Activated T-helper 1 cell treated with Interleukin-2 at 50 U/mL for 16 hours (primary cell): ENCODE data around the gene PRRG2.
A peak's percentile ranks its signal among the peaks of the same experiment; 100 is the strongest.

Source experiments
- DNase-seq: peaks from one replicate; pipeline ENCODE4 v3.0.0-alpha.2; 2020; ENCODE audit warnings: low read depth

The PRRG2 gene

DNA sequence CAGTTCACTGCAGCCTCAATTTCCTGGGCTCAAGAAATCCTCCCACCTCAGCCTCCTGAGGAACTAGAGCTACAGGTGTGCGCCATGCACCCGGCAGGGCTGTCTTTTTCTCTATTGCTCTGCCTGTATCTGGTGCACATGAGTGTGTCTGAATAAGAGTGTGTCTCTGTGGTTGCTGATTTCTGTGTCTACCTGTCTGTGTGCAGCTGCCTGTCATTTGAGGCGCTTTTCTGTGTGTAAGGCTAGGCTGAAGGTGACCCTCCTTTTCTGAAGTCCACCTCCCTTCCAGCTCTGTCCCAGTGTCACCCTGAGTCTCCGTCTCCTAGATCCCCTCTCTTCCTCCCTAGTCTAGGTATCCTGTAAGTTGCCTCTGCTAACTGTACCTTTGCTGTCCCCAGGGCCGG lies 8.4 kb downstream of the PRRG2 start:
- no peak for DNase-seq

DNA sequence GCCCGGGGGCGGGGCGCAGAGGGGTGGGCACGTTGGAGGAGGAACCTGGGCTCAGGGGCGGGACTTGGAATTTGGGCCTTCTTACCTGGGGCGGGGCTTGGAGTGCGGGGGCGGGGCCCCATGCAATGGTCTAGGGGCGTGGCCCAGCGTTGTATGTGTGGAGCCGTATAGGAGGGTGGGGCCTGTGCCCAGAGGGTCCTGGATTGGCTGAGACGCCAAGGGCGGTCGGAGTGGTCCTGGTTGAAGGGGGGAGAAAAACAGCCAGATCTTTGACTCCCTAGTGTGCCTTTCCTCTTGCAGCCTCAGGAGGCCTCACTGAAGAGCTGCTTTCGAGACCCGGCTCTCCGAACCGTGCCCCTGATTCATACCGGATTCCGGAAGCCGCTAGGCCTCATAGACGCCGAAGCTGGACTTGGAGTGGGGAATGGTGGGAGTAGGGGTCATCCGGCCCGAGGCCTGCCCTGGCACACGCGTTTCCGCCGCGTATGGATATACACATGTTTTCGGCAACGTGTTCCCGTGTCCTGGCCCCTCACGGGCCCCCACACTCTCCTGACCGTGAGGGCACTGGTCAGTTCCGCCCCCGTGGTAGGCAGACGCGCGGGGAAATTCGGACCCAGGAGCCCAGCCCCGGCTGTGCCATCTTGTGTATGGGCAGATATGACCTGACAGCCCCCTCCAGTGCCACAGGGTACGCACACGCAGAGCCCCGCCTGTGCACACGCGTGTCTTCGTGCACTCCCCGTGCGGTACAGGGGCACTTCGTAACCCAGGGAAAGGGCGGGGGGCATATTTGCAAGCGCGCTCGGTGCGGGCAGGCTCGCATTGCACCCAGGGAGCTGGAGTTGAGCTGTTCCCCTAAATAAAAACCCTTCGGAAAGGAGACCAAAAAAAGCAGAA lies 9.2 kb downstream of the PRRG2 start:
- peak; percentile 87 for DNase-seq

DNA sequence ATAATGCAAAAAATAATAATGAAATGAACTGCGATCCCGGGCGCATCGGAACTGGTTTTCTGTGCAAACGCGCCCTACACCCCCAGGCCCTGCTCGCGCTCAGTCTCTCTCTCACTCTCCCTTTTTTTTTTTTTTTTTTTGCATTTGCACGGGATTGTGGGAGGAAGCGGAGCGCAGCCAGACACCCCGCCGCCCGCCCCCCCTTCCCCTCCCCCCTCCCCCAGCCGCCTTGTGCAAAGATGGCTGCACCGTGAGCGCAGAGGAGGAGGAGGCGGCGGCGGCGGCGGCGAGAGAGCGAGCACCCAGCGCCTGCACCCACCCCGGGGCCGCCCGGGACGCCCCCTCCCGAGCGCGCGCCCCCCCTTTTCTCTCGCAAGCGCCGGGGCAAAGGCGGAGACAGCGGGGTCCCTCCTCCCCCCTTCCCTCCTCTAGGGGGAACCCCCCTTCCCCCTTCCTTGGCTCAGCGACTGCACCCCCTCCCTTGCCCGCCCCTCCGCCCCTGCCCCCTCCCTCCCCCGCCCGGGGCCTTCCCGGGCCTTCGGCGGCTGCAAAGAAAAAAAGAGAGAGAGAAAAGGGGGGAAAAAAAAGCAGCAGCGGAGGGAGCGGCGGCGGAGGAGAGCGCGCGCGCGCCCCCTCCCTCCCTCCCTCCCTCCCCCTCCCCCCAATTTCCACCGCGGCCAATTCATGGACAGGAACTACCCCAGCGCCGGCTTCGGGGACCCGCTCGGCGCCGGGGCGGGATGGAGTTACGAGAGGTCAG lies 10.0 kb downstream of the PRRG2 start, which contains the start of gene PRR12:
Gene PRR12 (plus strand): TSS at position 212 of the 760 bp plus-strand sequence. CDS start 473 bp downstream, at position 685.
- DNase-seq = peak; percentile 59

DNA sequence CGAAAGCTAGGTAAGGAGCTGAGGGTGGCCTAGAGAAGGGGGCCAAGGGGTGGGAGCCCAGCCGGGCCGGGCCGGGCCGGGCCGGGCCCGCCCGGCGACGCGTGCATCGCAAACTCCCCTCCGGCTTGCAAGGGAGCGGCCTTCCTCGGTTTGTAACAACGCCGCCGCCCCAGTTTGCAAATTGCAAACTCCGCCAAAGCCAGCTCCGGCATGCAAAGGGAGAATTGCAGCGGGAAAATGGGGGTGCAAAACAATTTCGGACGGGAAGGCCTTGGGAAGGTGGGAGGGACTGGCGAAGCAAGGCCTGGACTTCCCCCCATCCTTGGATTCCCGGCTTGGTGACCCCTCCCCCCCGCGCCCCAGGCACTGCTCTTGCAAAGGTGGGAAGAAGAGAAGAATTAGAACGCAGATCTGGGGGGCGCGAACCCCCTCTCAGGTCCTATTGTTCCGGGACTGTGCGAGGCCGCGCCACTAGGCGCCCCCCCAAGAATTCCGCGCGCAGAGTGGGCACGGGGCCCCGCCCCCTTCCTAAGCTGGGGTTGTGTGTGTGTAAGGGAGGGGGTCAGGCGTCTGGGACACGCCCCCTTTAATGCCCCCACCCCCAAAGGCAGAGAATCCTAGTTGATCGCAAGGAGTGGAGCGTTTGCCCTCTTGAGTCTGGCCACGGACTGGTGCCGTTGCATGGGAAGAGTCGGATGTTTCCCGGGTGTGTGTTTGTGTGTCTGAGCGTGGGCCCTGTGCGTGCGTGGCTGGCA lies 10.8 kb downstream of the PRRG2 start:
- DNase-seq = no peak

DNA sequence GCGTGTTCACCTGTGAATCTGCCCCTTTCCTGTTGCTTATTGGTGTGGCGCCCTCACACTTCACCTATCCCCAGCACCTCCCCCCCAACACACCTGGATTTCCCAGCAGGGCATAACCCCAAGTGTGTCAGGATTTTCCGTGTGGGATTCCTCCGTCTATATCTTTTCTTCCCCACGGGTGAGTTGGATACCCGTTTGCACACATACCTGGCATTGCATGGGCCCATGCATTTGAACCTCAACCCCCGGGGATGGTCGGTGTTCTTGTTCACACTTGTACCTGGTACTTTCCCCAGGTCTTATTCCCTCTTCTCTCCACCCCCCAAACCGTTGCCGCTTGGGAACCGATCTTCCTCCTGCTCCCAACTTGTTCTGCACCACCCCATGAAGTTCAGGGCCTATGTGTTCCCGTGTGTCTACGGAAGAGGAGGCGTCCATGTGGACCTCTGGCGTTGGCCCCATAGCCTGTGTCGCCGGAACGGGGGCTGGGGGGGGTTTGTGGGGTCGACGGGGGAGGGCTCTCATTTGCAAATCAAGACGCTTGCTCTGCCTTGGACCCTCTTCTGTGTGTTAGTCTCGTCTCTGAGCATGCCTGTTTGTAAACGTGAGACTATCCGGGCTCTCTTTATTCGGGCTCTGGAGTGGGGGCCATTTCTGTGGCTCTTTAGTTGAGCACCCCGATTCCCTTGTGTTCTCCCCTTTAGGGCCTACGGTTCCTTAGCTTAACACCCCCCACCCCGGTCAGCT lies 11.5 kb downstream of the PRRG2 start:
- no peak for DNase-seq

DNA sequence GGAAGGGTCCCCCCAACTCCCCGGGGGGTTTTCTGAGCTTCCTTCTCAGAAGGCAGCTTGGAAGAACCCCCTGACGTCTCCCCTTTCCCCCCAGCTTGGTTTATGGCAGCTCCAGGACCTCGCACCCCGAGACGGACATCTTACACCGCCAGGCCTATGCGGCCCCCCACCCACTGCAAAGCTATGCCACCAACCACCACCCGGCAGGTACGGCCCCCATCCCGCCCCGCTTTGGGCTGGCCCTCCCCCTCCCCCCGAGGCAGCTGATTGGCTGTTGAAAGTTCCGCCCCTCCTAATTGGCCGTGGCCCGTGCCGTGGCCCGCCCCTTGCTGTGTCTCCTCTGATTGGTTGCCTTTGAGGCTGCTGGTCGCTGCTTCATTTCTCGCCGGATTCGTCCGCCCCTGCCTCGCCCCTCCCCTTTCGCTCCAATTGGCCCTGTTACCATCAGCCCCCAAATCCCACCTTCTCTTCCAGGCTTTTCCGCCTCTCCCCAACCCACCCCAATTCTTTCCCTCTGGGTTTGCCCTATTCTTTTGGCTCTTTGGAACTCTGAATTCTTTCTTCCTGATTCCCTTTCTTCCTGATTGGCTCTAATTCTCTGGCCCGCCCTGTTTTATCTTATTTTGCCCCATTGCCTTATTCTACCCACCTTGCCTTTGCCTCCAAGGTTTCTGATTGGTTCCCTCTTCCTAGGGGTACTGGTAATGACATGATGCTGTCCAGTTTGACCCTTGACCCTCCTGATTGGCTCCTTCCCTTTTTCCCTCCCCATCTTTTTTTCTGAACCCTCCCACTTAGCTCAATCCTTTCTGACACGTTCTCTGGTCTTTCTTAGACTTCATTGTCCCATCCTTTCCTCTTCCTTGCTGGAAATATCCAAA lies 12.4 kb downstream of the PRRG2 start:
- DNase-seq = peak; percentile 83

DNA sequence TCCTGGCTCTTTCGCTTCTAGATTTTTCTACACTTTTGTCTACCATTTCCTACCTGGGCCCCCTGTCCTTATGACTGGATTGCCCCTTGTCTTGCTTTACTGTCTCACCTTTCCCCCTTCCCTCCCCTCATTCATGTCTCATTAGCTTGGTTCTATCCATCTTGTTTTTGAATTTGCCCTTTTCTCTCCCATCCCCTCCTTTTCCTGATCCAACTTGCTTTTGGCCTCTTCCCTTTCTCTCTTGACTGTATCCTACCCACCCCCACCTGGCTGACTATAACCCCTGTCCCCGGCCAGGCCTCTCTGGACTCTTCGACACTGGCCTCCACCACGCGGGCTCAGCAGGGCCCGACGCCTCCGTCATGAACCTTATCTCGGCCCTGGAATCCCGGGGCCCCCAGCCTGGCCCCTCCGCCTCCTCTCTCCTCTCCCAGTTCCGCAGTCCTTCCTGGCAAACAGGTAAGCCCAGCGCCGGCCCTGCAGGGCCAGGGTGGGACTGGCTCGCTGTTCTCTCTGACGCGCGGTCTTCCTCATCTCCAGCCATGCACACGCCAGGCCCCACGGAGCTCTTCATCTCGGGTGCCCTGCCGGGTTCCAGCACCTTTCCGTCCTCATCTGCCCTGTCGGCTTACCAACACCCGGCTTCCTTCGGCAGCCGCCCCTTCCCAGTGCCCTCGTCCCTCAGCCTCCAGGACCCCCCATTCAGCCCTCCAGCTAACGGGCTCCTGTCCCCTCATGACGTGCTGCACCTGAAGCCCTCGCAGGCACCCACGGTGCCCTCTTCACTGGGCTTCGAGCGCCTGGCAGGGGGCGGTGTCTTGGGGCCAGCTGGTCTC lies 13.3 kb downstream of the PRRG2 start:
- DNase-seq = no peak

DNA sequence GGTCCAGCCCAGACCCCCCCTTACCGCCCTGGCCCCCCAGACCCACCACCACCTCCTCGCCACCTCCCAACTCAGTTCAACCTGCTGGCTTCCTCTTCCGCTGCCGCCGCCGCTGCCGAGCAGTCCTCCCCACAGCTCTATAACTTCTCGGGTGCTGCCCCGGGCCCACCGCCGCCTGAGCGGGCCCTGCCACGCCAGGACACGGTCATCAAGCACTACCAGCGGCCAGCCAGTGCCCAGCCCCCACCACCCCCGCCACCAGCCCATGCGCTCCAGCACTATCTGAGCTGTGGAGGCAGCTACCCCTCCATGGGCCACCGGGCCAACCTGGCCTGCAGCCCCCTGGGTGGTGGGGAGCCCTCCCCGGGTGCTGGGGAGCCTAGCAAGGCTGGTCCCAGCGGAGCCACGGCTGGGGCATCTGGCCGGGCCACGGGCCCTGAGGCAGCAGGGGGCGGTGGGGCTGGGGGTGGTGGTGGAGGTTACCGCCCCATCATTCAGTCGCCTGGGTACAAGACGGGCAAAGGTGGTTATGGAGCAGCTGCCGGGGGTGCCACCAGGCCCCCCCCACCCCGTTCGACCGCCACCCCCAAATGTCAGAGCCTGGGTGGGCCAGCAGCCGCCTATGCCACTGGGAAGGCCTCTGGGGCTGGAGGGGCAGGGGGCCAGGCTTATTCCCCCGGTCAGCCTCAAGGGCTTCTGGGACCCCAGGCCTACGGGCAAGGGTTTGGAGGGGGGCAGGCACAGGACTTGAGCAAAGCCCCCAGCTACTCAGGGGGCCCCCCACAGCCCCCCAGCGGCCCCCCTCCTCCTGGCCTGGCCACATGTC lies 14.1 kb downstream of the PRRG2 start:
- no peak for DNase-seq

DNA sequence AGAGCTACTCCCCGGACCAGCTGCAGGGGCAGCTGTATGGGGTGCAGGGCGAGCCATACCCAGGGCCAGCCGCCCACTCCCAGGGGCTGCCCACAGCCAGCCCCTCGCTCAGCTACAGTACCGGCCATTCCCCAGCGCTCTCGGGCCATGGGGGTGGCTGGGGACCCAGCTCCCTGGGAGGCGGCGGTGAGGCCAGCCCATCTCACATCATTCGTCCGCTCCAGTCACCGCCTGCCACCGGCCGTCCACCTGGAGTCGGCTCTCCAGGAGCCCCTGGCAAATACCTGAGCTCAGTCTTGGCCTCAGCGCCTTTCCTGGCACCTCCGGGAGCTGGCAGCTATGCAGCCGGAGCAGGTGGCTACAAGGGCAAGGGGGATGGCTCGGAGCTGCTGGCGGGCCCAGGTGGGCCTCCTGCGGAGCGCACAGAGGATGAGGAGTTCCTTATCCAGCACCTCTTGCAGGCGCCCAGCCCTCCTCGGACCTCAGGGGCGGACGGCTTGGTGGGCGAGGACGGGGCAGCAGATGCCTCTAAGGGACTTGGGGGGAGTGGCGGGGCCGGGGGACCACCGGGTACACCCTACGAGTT lies 14.8 kb downstream of the PRRG2 start:
- no peak for DNase-seq

DNA sequence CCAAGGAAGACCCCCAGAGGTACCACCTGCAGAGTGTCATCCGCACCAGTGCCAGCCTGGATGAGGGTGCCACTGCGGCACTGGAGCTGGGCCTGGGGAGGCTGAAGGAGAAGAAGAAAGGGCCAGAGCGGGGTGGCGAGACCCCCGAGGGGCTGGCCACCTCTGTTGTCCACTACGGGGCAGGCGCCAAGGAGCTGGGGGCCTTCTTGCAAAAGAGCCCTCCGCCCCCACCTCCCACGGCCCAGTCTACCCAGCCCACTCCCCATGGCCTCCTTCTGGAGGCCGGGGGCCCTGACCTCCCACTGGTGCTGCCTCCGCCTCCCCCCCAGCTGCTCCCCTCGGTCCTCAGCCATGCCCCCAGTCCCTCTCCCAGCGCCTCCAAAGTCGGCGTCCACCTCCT lies 15.3 kb downstream of the PRRG2 start:
- no peak for DNase-seq

DNA sequence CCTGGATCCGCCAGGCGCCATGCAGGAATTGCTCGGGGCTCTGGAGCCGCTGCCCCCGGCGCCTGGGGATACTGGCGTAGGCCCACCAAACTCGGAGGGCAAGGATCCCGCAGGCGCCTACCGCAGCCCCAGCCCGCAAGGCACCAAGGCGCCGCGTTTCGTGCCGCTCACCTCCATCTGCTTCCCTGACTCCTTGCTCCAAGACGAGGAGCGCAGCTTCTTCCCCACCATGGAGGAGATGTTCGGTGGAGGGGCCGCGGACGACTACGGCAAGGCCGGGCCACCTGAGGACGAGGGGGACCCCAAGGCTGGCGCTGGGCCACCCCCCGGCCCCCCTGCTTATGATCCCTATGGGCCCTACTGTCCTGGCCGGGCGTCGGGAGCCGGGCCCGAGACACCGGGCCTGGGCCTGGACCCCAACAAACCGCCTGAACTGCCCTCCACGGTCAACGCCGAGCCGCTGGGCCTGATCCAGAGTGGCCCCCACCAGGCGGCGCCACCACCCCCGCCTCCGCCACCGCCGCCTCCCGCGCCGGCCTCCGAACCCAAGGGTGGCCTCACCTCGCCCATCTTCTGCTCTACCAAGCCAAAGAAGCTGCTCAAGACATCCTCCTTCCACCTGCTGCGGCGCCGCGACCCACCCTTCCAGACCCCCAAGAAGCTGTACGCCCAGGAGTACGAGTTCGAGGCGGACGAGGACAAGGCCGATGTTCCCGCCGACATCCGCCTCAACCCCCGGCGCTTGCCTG lies 16.0 kb downstream of the PRRG2 start:
- no peak for DNase-seq

DNA sequence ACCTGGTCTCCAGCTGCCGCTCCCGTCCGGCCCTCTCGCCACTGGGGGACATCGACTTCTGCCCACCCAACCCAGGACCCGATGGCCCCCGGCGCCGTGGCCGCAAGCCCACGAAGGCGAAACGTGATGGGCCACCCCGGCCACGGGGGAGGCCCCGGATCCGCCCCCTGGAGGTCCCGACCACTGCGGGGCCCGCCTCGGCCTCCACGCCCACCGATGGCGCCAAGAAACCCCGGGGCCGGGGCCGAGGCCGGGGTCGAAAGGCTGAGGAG lies 16.5 kb downstream of the PRRG2 start:
- DNase-seq = no peak

DNA sequence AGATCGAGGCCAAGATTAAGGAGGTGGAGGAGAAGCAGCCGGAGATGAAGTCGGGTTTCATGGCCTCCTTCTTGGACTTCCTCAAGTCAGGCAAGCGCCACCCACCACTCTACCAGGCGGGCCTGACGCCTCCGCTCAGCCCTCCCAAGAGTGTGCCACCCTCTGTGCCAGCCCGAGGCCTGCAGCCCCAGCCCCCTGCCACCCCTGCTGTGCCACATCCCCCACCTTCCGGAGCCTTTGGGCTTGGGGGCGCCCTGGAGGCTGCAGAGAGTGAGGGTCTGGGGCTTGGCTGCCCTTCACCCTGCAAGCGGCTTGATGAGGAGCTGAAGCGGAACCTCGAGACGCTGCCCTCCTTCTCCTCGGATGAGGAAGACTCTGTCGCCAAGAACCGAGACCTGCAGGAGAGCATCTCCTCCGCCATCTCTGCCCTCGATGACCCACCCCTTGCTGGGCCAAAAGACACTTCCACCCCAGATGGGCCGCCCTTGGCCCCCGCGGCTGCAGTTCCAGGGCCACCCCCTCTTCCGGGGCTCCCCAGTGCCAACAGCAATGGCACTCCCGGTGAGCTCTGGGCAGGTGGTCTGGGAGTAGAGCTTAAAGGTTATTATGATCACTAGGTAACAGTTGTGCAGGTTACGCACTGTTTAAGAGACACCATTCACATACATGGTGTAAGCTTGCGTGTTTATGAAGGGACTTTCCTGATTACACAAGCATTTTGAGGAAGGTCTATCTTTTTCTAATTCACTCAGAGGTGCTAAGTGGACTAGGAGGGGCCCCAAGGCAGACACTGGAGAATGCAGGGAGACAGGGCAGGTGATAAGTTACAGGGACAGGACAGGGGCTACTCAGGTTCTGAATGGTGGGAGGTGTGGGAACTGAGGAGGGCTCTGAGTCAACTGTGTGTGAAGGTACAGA lies 18.5 kb downstream of the PRRG2 start:
- no peak for DNase-seq

DNA sequence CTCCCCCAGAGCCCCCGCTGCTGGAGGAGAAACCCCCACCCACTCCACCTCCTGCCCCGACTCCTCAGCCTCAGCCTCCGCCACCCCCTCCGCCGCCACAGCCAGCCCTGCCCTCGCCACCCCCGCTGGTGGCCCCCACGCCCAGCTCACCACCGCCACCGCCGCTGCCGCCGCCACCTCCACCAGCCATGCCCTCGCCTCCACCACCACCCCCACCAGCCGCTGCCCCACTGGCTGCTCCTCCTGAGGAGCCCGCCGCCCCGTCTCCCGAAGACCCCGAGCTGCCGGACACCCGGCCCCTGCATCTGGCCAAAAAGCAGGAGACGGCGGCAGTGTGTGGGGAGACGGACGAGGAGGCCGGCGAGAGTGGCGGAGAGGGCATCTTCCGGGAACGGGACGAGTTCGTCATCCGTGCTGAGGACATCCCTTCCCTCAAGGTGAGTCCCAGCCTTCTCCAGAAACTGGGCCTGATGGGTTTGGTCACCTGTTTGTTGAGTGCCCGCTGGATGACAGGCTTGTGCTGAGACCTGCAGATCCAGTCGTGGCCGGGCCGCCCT lies 20.4 kb downstream of the PRRG2 start:
- no peak for DNase-seq

DNA sequence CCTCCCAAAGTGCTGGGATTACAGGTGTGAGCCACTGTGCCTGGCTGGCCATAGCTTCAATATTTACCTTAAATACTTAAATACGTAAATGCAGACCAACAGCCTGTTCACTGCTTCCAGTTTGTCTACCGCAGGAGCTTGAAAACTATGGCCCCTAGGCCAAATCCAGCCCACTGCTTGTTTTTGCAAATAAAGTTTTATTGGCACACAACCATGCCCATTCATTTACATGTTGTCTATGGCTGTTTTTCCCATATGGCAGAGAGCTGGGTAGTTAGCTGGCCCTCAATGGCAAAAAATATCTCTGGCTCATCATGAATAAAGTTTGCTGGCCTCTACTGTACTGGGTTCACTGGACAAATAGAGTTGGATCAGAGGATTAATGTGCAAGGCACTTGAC lies 21.7 kb downstream of the PRRG2 start:
- no peak for DNase-seq

DNA sequence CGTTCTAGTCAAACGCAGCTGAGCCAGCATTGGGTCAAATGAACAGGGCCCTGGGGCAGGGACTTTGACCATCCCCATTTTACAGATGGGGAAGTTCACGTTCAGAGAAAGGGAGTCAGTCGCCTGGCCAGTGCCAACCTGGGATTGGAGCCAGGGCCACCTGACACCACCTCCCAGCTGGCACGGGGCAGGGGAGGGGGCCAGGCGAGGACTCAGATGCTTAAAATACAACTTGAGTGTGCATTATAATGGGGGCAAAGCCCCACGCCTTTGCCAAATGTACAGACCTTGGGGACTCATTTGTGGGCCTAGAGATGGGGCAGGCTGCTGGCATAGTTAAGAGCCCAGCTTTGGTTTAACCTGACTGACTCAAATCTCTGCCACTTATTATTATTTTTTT lies 24.5 kb downstream of the PRRG2 start:
- no peak for DNase-seq
